Measurements from ENCODE around the gene PROK1.
A peak's percentile ranks its signal among the peaks of the same experiment; 100 is the strongest.
"Not testable (repeated sequence)": the region's sequence is repeated elsewhere in the genome, so short reads cannot be mapped to it uniquely, and the experiment has no call there.

PROK1 gene

DNA sequence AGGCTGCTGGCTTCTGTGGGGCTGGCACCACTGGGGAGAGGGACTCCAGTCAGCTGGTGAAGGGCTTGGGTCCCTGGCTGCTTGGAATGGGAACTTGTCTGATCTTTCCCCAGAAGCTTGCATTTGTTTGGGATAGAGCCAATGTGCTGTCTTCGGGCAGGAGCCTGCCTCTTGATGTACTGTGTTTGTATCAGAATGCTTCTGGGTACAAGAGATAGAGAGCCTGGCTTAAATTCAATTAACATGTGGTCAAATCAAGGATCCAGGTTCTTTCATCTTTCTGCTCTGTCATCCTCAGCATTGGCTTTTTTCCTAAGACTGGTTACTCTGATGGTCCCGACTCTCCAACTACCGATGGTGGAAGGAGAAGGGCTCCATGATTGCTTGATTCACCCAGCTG is 16.0 kb upstream of the PROK1 start:
- no peak for DNase-seq

DNA sequence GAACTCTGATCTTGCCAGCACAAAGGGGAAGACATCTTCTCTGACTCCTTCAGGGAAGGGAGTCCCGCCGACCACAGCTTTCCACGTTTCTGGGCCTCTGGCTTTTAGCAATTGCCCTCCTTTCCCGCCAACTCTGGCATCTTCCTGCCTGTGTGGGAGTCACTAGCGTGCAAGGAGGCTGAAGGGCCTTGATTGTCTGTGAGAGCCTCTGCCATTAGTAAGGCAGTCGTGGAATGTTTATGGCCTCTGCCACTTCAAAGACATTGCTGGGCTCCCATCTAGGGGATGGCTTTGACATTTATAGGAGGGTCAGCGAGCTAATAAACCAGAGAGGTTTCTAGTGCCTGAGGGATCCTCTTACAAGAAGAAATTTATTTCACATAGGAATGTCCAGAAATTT is 14.3 kb upstream of the PROK1 start:
- no peak for DNase-seq

GRCh38 chr1:110437645-110438299 is 13.2 kb upstream of the PROK1 start:
- DNase-seq = not testable (repeated sequence)

DNA sequence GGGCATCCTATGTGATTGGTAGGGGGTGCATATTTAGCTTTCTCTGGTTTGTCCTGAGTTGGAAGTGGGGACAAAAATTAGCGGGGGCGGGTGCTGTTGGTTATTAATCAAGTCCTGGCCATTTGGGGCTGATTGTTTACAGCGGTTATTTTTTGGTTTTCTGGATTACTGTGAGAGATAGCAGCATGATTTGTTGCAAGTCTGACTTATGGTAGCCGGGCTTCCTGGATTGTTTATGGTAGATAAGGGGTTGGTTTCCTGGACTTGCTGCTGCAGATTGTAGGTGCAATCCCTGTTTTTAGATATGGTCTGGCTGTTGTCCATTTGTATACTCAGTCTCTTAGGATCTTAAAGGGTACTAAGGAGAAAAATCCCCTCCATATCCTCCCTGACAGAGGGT is 12.1 kb upstream of the PROK1 start:
- DNase-seq = no peak

DNA sequence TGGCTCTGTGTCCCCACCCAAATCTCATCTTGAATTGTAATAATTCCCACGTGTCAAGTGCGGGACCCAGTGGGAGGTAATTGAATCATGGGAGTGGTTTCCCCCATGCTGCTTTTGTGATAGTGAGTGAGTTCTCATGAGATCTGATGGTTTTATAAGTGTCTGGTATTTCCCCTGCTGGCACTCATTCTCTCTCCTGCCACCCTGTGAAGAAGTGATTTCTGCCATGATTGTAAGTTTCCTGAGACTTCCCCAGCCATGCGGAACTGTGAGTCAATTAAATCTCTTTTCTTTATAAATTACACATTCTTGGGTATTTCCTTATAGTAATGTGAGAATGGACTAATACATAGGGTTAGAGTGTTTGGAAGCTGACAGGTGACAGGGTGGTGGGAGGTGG is 11.1 kb upstream of the PROK1 start:
- DNase-seq = not testable (repeated sequence)

GRCh38 chr1:110440877-110441276 is 10.1 kb upstream of the PROK1 start:
- DNase-seq = no peak

DNA sequence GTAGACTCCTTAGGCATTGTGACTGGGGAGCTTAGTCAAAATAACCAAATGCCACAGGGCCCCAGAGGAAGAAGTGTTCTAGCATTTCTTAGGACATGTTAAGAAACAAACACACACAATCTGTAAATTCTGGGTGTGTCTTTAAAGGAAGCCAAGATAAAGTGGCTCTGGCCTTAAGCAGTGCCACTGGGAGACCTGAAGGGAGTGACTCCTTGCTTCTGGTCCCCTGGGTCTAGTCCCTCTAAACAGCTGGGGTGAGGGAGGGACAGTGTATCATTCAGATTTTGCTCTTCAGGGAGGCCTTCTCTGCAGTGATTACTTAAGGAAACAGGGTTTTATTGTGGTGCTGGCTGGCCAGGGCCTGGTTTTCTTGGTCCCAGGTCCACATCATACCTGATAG is 9.1 kb upstream of the PROK1 start:
- DNase-seq = no peak

GRCh38 chr1:110443451-110443850 is 7.5 kb upstream of the PROK1 start:
- no peak for DNase-seq

DNA sequence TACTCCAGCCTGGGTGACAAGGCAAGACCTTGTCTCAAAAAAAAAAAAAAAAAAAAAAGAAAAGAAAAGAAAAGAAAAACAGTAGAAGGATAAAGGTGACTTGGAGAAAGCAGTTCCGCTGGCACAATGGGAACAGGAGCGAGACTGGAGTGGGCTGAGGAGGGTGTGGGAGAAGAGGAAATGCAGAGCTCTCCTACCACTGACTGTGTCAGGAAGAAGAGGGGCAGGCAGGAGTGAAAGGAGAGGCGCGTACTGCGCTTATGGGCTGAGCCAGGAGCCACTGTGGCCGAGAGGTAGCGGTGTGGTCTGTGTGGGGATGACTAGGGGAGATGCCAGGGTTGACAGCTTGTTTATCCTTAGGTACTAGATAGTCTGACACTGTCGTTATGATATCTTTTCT is 6.4 kb upstream of the PROK1 start:
- no peak for DNase-seq

DNA sequence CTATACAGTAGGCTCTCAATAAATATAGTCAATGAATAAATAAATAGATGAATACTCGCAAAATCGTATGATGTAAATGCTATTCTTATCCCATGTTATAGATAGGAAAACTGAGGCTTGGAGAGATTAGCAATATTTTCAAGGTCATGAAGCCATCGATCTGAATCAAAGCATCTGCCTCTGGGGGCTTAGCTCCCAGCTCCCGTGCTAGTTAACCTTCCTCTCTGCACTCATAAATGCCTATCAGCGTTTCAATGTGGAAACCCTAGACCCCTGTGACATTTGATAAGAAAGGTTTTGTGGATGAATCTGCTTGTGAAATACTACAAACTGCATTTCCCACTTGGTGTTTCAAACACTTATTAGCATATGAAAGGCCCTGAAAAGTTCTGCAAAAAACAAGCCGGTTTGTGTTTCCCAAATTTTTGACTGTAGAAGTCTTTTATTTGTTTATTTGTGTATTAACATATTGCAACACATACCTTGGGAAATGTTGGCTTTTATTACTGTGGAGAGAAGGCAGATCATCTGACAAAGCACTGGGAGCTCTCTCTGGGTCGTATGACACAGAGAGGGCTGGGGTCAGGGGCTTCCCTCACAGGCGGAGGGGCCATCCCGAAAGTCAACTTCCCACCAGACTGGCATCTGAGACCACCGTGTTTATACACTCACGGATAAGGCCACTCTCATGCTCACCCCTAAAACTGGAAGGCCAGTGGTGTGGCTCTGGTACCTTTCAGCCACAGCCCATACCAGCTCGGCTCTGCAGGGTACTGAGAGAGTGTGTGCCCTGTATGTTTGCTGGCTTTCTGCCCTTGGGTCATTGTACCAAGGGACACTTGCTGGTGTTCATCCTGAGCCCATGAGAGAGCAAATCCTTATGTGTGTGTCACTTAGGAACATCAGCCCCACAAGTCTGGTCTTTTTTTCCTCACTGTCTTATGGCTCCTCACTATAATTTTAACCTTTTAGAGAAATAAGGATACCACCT is 993 bp upstream of the PROK1 start:
- DNase-seq = no peak

DNA sequence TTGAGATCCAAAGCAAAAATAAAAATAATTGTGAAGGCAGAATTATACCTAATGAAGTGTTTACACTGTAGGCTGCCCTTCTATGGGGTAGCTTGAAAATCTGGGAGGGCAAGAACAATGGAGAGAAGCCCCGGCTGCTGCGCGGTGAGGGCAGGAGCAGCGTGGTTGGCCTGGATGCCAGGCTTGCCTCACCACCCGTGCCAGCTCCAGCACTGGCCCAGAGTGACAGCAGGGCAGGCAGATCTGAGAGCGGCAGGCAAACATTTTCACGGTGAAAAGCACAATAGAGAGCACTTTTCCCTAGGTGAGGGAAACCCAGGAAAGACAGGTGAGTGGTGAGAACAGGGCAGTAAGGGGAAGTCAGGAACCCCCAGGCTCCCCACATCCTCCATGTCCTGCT is 1.4 kb downstream of the PROK1 start:
- DNase-seq = no peak

DNA sequence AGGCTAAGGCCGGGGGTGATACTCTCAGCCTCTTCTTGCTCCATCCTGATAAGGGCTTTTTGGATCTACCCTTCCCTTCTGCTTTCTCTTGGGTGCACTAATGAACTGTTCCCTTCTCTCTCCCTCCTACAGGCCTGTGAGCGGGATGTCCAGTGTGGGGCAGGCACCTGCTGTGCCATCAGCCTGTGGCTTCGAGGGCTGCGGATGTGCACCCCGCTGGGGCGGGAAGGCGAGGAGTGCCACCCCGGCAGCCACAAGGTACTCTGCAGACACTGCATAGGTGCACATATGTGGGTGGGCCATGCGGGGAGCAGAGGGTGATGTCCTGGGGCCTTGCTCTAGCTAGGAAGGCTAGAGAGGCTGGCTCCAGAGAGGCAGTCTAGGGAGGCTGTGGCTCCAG is 2.9 kb downstream of the PROK1 start:
- DNase-seq = no peak

DNA sequence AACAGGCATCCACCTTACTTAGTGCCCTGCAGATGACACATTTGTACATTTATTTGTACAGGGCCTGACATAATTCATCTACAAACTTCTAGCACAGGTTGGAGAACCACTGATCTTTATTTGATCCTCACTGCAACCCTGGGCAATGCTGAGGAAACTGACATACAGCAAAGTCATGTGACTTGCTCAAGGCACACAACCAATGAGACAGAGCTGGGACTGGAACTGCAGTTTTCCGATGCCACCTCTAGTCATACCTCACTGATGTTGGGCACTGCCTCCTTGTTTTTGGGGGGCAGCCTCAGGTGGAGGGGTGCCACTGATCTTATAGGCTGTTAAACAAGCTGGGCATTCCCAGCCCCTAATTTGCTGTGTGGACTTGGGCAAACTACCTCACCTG is 3.4 kb downstream of the PROK1 start:
- no peak for DNase-seq

GRCh38 chr1:110455151-110455550 is 4.2 kb downstream of the PROK1 start:
- DNase-seq = no peak

DNA sequence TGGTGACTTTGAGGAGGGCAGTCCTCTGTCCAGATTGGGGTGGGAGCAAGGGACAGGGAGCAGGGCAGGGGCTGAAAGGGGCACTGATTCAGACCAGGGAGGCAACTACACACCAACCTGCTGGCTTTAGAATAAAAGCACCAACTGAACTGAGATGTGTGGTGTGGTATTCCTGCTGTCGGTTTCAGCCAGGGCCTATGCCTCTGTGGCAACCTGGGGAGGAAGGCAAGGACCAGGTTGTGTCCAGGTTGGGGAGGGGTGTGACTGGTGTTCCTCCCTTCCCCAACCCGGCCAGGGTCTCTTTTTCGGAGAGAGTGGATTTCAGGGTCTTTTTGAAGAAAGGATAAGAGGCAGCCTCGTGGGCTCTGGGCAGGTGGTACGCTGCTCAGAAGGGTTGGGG is 6.3 kb downstream of the PROK1 start:
- no peak for DNase-seq

DNA sequence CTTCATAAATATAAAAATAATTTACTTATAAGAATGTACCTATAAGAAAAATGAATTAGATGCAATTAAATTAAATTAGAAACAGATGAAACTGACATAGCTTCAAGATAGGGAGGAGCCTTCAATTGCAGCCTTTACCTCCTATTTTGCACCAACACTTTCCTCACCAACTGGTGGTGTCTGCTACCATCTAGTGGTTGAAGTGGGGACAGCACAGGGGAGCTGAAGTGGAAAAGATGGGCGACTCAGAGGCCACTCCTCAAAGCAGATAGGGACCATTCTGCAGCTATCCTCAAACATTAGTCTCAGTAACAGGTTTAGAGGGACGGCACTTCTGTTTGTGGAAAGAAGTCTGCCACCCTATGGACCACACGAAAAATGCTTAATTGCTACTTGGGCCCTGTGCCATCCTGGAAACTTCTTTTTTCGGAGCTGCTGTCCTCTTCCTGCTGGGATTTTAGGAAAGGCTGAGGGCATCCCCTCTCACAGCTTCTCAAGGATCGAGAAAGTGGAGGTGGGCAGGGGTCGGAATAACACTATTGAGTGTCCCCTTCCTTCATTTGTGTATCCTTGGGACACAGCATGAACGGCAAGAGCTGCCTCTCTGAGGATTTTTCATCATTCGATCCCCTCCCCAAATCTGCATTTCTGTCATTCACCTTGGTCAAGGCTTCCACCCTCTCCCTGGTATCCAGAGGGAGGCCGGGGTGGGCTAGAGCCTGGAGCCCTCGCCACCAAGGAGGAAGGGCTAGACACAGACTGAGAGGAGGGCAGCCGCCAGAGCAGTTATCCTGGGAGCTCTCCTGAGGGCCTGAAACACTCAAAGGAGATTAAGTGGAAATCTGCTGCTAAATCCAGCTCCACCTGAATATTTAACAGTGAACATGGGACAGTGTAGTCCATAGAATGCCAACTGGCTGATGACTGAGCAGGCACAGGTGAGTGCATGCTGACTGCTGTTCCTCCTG is 9.6 kb downstream of the PROK1 start:
- DNase-seq = peak; percentile 47

DNA sequence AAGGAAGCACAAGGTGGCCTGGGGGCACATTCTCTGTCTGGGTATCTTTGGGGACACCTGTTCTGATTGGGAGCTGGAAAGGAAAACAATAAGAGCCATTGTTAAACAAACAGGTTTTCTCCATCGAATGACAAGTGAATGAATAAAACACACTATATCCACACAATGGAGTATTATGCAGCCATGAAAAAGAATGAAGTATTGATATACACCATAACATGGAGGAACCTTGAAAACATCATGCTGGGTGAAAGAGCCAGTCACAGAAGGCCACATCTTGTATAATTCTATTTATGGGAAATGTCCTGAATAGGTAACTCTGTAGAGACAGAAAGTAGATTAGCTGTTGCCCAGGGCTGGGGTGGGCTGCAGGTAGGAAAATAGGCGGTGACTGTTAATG is 11.1 kb downstream of the PROK1 start:
- DNase-seq = no peak

GRCh38 chr1:110462964-110463363 is 12.0 kb downstream of the PROK1 start:
- DNase-seq = no peak

- no peak for DNase-seq
Measured at GRCh38 chr1:110463725-110464124, 12.8 kb downstream of the PROK1 start.

- no peak for DNase-seq
Measured at GRCh38 chr1:110464340-110464739, 13.4 kb downstream of the PROK1 start.

- DNase-seq = no peak
Measured at GRCh38 chr1:110465038-110465813, 14.3 kb downstream of the PROK1 start.

DNA sequence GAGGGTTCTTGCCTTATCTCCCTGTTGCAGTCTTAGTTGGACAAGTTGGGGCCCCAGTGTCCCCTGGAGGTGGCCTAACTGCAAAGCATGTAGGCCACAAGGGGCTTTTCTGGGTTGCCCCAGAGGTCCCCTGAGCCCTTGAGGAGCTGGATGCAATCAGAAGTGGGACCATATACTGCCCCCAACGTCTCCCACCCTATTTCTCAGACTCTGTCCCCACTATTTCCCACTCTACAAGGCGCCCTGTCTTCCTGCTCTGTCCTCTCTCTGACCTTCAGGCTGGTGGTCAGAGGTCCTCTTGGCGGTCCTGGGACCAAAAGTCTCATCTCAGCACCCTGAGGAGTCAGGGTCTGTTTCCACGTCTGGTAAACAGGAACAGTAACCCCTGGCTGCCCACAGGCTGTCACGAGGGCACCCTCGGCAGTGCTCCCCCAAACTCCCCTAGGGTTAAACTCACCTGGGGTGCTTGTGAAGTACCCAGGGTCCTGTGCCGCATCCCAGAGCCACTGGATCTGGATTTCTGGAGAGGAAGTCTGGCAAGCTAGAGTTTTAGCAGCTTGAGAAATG is 14.9 kb downstream of the PROK1 start:
- DNase-seq = no peak
